ENCODE measurements around the gene LRP1. TPM values are rescaled to one million over a fixed set of nuclear protein-coding genes. Genes with fewer than 3 reads are reported as not detected.

LRP1 gene
- total and polyA plus RNA-seq, 2 of the 13 experiments (the other 11 are each of a cell fraction or from before 2014, with no cell fraction given), result 14.7 to 30.8 TPM

GRCh38 chr12:57096099-57096572 is 32.1 kb upstream of the LRP1 start:
- Histone ChIP-seq H3K4me3 (replicated peaks in 1 of 3; ENCODE audit: insufficient read depth in 1 of 3, low read depth in 2 of 3, low read length in 3 of 3) (no peak overlapping the region), H3K27ac (ENCODE audit: extremely low read length, insufficient read depth, low read length) (peak overlapping the region; percentile 9), H3K27me3 (ENCODE audit: control insufficient read depth in 1 of 2, insufficient read depth in 2 of 2, low read length in 2 of 2) (no peaks in the 10 kb centered on the region), H3K9me3 (ENCODE audit: low read length) (no peaks in the 10 kb centered on the region), H3K79me2 (ENCODE audit: insufficient read depth, low read length) (no peaks in the 10 kb centered on the region), H2AFZ (ENCODE audit: low read length) (no peak overlapping the region), H3K4me2 (ENCODE audit: low read depth, low read length) (no peak overlapping the region), H3K36me3 (replicated peaks in 1 of 2; ENCODE audit: control insufficient read depth in 1 of 2, insufficient read depth in 2 of 2, low read length in 2 of 2) (peaks cover 14 to 32% of the 10 kb centered on the region in 2 experiments; a peak in 4 of 5 replicates), H3K4me1 (ENCODE audit: insufficient read depth, low read length) (peaks cover 26% of the 10 kb centered on the region), H3K9ac (ENCODE audit: insufficient read depth, low read depth, low read length) (no peak overlapping the region), H4K20me1 (ENCODE audit: insufficient read depth, low read length) (0 out of 2 replicates have a peak, but pooled peaks cover 6% of the 10 kb centered on the region)
- CTCF ChIA-PET (ENCODE audit: low intra/inter-chr PET ratio, low total read pairs), result no interaction called here
- DNase-seq (ENCODE audit: low spot score) (no peak), ATAC-seq (no peak; the same call in 2 of the 3 replicates), FAIRE-seq (no peak)
- POLR2A ChIA-PET, result interaction anchor here (0.9 to 13.5 kb wide), 6 partner anchors 9 to 134 kb away, joined by 3 to 309 read pairs (median 4); partner anchors contain the start of genes LRP1, NEMP1, SHMT2 and STAT6
- in situ Hi-C loops (cut with HindIII; ENCODE audit: extremely low pct_ligation_motif_present, low pct_unique_long_range_greater_than_20kb), result no loop called here
- 0 out of 2 replicates have a peak, but pooled peaks have one; percentile 54 for TF ChIP-seq PAF1 (CRISPR knock-in tag; IDR thresholded peaks at IDR 0.05)
- TF ChIP-seq ZBTB4 (CRISPR knock-in tag; IDR thresholded peaks at IDR 0.05; ENCODE audit: borderline replicate concordance), result no peak
- peak; percentile 3 for TF ChIP-seq AGO2 (optimal IDR thresholded peaks at IDR 0.05; ENCODE audit: low read depth, low read length)
- peak; percentile 33 for TF ChIP-seq POLR2G (IDR thresholded peaks at IDR 0.05; ENCODE audit: low read depth, low read length)
- peak; percentile 24; the same call in 1 of the 2 replicates for TF ChIP-seq KDM2A (CRISPR knock-in tag; IDR thresholded peaks at IDR 0.05; ENCODE audit: borderline replicate concordance, low read depth)
- TF ChIP-seq ZNF451 (CRISPR knock-in tag; IDR thresholded peaks at IDR 0.05), result no peak
- intact Hi-C loops (cut with micrococcal nuclease; ENCODE audit: unreplicated experiment), result no loop called here
- 93% methylated on average over 5 of the region's 6 CpGs for WGBS (ENCODE audit: low lambda C conversion rate)
- no TSS peak for BruUV-seq (replicated peaks)

Measured in HepG2 (cell line).